Natural killer cell (primary cell): ENCODE data around the gene AP3D1. TPM values are rescaled to one million over a fixed set of nuclear protein-coding genes. Genes with fewer than 3 reads are reported as not detected.

ENCODE experiments used
- ATAC-seq, 3 donors: fragments of 150-1000 bp in 2 of 3; fragments of 200-7000 bp in 1 of 3; cut with Tn5 transposase; 1 replicate in 1 of 3; 2 replicates in 2 of 3; pipeline ENCODE4 v1.10.0; 2021; ENCODE audit warnings: mild to moderate bottlenecking in 2 of 3, moderate library complexity in 2 of 3
- DNase-seq, 2 donors: peaks; one replicate each; pipeline versions ENCODE4 v3.0.0 to v3.0.0-alpha.2; 2013 to 2021; ENCODE audit warnings: mixed read lengths in 1 of 2
- H3K27ac ChIP-seq: one replicate; pipeline ENCODE4 v1.5.1; 2013; ENCODE audit warnings: mild to moderate bottlenecking, low read length
- H3K27me3 ChIP-seq: one replicate; pipeline ENCODE4 v1.6.1; 2013; ENCODE audit warnings: low read length; ENCODE audit not compliant: control insufficient read depth, insufficient read depth
- H3K36me3 ChIP-seq: one replicate; pipeline ENCODE4 v1.6.1; 2013; ENCODE audit warnings: low read length; ENCODE audit not compliant: control insufficient read depth, insufficient read depth
- H3K4me1 ChIP-seq: one replicate; pipeline ENCODE4 v1.6.1; 2013; ENCODE audit warnings: low read length; ENCODE audit not compliant: control insufficient read depth, insufficient read depth
- H3K4me3 ChIP-seq: one replicate; pipeline ENCODE4 v1.5.1; 2013; ENCODE audit warnings: low read length
- H3K9me3 ChIP-seq: one replicate; pipeline ENCODE4 v1.6.1; 2013; ENCODE audit warnings: low read length; ENCODE audit not compliant: control insufficient read depth, insufficient read depth
- H3K27ac Mint-ChIP-seq, 2 donors: one replicate each; pipeline ENCODE4 v1.8.0; 2022; ENCODE audit warnings: mild to moderate bottlenecking in 2 of 2, mixed read lengths in 2 of 2, moderate library complexity in 1 of 2
- H3K27me3 Mint-ChIP-seq, 2 donors: one replicate each; pipeline ENCODE4 v1.8.0; 2022; ENCODE audit warnings: low read depth in 2 of 2, mixed read lengths in 2 of 2
- H3K36me3 Mint-ChIP-seq: one replicate; pipeline ENCODE4 v1.8.0; 2022; ENCODE audit warnings: mixed read lengths
- H3K4me1 Mint-ChIP-seq, 2 donors: one replicate each; pipeline ENCODE4 v1.8.0; 2022; ENCODE audit warnings: mixed read lengths in 2 of 2
- H3K4me3 Mint-ChIP-seq: one replicate; pipeline ENCODE4 v1.8.0; 2022; ENCODE audit warnings: mild to moderate bottlenecking, moderate library complexity, mixed read lengths
- H3K9me3 Mint-ChIP-seq, 2 donors: one replicate each; pipeline ENCODE4 v1.8.0; 2022; ENCODE audit warnings: mixed read lengths in 2 of 2
- CTCF ChIP-seq: fragments of 200-600 bp; IDR thresholded peaks from one replicate; pipeline ENCODE4 v1.8.0; 2022; ENCODE audit warnings: antibody characterized with exemption
- WGBS: methylation state at CpG from one replicate; pipeline ENCODE4 v1.1.7; 2013; ENCODE audit warnings: missing lambda C conversion rate; ENCODE audit not compliant: insufficient coverage; 5-methylcytosine and 5-hydroxymethylcytosine counted together
- intact Hi-C: fragments of 100-400 bp; cut with micrococcal nuclease; formaldehyde crosslinking; loops from one replicate; pipeline ENCODE4 v1.14.2; 2022
- total RNA-seq, 4 donors: library from RNA; stranded (reverse); fragments of 120-200 nt in 1 of 4; gene quantifications; one replicate each; pipeline versions ENCODE4 v1.2.3 to v1.2.4, GENCODE V29; 2013 to 2022

The AP3D1 gene
- total RNA-seq, 3 donors from 2014 or later (not counting 1 experiment from before 2014, with no cell fraction given) = 74.6 to 93.1 (median 87.5) TPM

GRCh38 chr19:2057484-2058469 lies 93.6 kb downstream of the AP3D1 start:
- no peak for TF ChIP-seq CTCF
- ATAC-seq = no peak
- WGBS = 76% methylated on average over 23 of the region's 23 CpGs

GRCh38 chr19:2056837-2057192 lies 94.6 kb downstream of the AP3D1 start:
- Mint-ChIP-seq H3K27me3 (no peaks in the 10 kb centered on the region), H3K4me1 (peaks cover 8 to 34% of the 10 kb centered on the region in 2 donors), H3K27ac (peak overlapping the region; percentile 58 to 86), H3K36me3 (no peaks in the 10 kb centered on the region), H3K9me3 (no peaks in the 10 kb centered on the region), H3K4me3 (peak overlapping the region; percentile 56)
- Histone ChIP-seq H3K36me3 (no peaks in the 10 kb centered on the region), H3K4me1 (peaks cover 71% of the 10 kb centered on the region), H3K27ac (peak overlapping the region; percentile 63), H3K4me3 (no peak overlapping the region), H3K9me3 (no peaks in the 10 kb centered on the region), H3K27me3 (no peaks in the 10 kb centered on the region)
- TF ChIP-seq CTCF = no peak
- ATAC-seq (no peak), DNase-seq (no peak)
- intact Hi-C loops = no loop called here
- 51% methylated on average over 5 of the region's 5 CpGs for WGBS

More at GRCh38 chr19:2057484-2058469, 93.6 kb downstream of the AP3D1 start:
- H3K4me1 ChIP-seq = peaks cover 70% of the 10 kb centered on the region
- no peak overlapping the region for H3K4me3 ChIP-seq
- Mint-ChIP-seq H3K4me3 (peak overlapping the region; percentile 64), H3K9me3 (no peaks in the 10 kb centered on the region), H3K27ac (peak overlapping the region; percentile 58 to 86), H3K4me1 (peaks cover 8 to 37% of the 10 kb centered on the region in 2 donors), H3K27me3 (no peaks in the 10 kb centered on the region), H3K36me3 (no peaks in the 10 kb centered on the region)
- no peaks in the 10 kb centered on the region for H3K27me3 ChIP-seq
- no peaks in the 10 kb centered on the region for H3K9me3 ChIP-seq
- DNase-seq = no peak
- H3K27ac ChIP-seq = peak overlapping the region; percentile 31
- no peaks in the 10 kb centered on the region for H3K36me3 ChIP-seq
- intact Hi-C loops = no loop called here

- Mint-ChIP-seq H3K4me1 (peaks cover 12 to 40% of the 10 kb centered on the region in 2 donors), H3K9me3 (no peaks in the 10 kb centered on the region), H3K27ac (peak overlapping the region; percentile 75 to 86), H3K36me3 (no peaks in the 10 kb centered on the region), H3K27me3 (no peaks in the 10 kb centered on the region), H3K4me3 (peak overlapping the region; percentile 47)
- intact Hi-C loops = no loop called here
- no peaks in the 10 kb centered on the region for H3K9me3 ChIP-seq
- WGBS = 37% methylated on average over 22 of the region's 22 CpGs
- no peak for TF ChIP-seq CTCF
- no peak overlapping the region for H3K4me3 ChIP-seq
- DNase-seq (peak in 1 of 2 donors; percentile 54), ATAC-seq (no peak)
- no peaks in the 10 kb centered on the region for H3K27me3 ChIP-seq
- H3K4me1 ChIP-seq = peaks cover 74% of the 10 kb centered on the region
- H3K36me3 ChIP-seq = no peaks in the 10 kb centered on the region
- peak overlapping the region; percentile 78 for H3K27ac ChIP-seq
Measured at GRCh38 chr19:2055931-2056836, 95.2 kb downstream of the AP3D1 start.
